Fibroblast of pulmonary artery (primary cell): ENCODE results near the gene ZNF79.
"Not testable (repeated sequence)": the region's sequence is repeated elsewhere in the genome, so short reads cannot be mapped to it uniquely, and the experiment has no call there.

Experiments used
- DNase-seq: peaks from one replicate; pipeline ENCODE4 v3.0.0-alpha.2; 2010; ENCODE audit warnings: low read depth
- H3K4me3 ChIP-seq: replicated peaks from 2 replicates; pipeline ENCODE4 v1.5.1; 2011; ENCODE audit warnings: low read depth, mild to moderate bottlenecking, control low read depth, low read length, moderate library complexity
- TF ChIP-seq, protein P1 (sequence below): IDR thresholded peaks from 2 replicates; pipeline ENCODE4 v1.5.1; 2011; ENCODE audit warnings: mild to moderate bottlenecking, control low read depth, low read length, inconsistent platforms; ENCODE audit errors: missing control alignments

ZNF79 gene

GRCh38 chr9:127452691-127453090, 28.5 kb downstream of the ZNF79 start:
- no peak overlapping the region for H3K4me3 ChIP-seq
- TF ChIP-seq, protein P1, sequence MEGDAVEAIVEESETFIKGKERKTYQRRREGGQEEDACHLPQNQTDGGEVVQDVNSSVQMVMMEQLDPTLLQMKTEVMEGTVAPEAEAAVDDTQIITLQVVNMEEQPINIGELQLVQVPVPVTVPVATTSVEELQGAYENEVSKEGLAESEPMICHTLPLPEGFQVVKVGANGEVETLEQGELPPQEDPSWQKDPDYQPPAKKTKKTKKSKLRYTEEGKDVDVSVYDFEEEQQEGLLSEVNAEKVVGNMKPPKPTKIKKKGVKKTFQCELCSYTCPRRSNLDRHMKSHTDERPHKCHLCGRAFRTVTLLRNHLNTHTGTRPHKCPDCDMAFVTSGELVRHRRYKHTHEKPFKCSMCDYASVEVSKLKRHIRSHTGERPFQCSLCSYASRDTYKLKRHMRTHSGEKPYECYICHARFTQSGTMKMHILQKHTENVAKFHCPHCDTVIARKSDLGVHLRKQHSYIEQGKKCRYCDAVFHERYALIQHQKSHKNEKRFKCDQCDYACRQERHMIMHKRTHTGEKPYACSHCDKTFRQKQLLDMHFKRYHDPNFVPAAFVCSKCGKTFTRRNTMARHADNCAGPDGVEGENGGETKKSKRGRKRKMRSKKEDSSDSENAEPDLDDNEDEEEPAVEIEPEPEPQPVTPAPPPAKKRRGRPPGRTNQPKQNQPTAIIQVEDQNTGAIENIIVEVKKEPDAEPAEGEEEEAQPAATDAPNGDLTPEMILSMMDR, result no peak
- DNase-seq, result peak; percentile 43

DNA sequence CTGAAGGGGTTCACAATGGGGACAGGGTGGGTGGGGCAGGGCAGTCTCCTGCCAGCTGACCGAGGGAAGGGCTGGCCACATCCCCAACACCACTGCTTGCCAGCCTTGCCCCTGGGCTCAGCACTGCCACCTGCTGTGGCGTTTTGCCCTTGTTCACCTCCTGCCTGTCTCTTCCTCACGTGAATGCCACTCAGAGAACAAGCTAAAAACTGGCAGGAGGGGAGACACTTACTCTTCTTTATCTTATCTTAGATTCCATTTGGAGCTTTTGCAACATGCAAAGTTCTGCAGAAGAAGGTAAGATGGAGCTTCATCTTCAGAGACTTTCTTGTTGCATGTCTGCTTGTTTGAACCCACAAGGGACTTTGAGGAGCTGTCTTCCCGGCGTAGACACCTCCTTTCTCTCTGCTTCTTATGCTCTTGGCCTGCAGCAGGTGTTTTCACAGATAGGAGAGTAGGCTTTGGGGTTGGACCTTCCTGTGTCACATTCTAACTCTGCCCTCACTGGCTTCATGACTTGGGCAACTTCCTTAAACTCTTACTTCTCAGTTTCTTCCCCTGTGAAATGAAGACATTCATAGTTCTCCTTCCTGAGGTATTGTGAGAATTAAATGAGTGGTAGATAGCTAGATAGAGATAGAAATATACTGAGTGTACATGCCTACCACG, 31.3 kb downstream of the ZNF79 start:
- no peak for DNase-seq
- H3K4me3 ChIP-seq, result no peak overlapping the region
- TF ChIP-seq, protein P1, result peak; percentile 31

- TF ChIP-seq, protein P1, result no peak
- no peak overlapping the region for H3K4me3 ChIP-seq
- DNase-seq, result no peak
Observed at GRCh38 chr9:127457191-127457878, 33.2 kb downstream of the ZNF79 start.

DNA sequence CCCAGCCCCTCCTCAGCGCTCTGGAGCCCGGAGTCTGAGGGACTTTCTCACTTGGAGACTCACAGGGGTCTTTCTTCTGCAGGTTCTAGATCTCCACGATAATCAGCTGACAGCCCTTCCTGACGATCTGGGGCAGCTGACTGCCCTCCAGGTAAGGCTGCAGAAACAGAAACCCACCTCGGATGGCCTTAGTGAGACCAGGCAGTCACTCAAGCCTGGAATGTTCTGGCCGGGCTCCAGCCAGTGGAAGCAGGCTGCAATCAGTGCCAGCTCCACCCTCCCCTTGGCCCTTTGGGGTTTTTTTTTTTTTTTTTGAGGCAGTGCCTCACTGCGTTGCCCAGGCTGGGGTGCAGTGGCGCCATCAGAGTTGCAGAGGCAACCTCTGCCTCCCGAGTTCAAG, 34.7 kb downstream of the ZNF79 start:
- TF ChIP-seq, protein P1, result no peak

DNA sequence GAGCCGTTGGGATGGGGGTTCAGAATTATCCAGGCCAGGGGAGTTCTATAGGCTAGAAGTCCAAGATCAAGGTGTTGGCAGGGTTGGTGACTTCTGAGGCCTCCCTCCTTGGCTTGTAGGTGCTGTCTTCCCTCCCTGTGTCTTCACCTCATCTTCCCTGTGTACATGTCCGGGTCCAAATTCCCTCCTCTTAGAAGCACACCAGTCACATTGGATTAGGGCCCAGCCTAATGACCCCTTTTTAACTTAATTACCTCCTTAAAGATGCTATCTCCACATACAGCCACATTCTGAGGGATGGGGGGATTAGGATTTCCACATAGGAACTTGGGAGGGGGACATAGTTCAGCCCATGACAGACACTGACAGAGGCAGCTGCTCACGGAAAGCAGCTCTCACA, 39.2 kb downstream of the ZNF79 start:
- TF ChIP-seq, protein P1, result no peak
- no peak for DNase-seq
- no peak overlapping the region for H3K4me3 ChIP-seq

More for the DNA sequence above, 34.7 kb downstream of the ZNF79 start:
- H3K4me3 ChIP-seq, result no peak overlapping the region
- DNase-seq, result no peak

- DNase-seq, result peak; percentile 50
- TF ChIP-seq, protein P1, result no peak
- H3K4me3 ChIP-seq, result no peak overlapping the region
Observed at GRCh38 chr9:127463911-127464310, 39.7 kb downstream of the ZNF79 start.

- DNase-seq, H3K4me3 ChIP-seq: not testable (repeated sequence)
Observed at GRCh38 chr9:127466407-127466917, 42.3 kb downstream of the ZNF79 start.
